Measurements from ENCODE around the gene ISM2. TPM values are rescaled to one million over a fixed set of nuclear protein-coding genes. Genes with fewer than 3 reads are reported as not detected.

The ISM2 gene
- total RNA-seq, 1 donor from 2014 or later, result under 0.01 TPM

DNA sequence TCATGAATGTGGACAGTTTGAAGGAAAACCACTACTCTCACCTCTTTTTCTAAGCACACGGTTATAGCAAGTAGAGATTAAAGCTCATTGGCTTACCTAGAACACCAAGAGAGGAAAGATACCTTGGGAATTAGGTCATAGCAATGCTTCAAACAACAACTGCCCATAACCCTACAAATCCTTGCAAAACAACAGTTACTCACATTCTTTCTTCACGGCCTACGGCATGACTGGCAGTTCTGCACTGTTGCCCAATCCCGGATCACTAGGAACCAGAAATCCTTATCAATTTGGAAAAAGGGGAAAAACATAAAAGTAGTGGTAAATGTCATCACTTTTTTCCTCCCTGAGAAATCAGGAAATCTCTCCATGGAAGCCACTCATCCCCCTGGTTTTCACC is 9.6 kb upstream of the ISM2 start:
- no peak for DNase-seq (ENCODE audit: low read depth in 2 of 2)

DNA sequence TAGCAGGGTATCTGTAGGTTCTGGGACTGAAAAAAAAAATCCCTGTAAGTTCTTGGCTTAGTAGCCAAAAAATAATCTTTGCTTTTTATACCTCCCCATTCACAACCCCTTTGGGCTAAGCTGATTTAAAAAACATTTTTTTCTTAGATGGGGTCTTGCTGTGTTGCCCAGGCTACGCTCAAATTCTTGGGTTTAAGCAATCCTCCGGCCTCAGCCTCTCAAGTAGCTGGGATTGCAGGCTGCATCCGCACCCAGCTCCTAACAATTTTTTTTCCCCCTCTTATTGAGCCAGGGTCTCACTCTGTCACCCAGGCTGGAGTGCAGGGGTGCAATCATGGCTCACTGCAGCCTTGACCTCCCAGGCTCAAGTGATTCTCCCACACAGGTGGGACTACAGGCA is 9.1 kb upstream of the ISM2 start:
- DNase-seq (ENCODE audit: low read depth in 2 of 2), result no peak

DNA sequence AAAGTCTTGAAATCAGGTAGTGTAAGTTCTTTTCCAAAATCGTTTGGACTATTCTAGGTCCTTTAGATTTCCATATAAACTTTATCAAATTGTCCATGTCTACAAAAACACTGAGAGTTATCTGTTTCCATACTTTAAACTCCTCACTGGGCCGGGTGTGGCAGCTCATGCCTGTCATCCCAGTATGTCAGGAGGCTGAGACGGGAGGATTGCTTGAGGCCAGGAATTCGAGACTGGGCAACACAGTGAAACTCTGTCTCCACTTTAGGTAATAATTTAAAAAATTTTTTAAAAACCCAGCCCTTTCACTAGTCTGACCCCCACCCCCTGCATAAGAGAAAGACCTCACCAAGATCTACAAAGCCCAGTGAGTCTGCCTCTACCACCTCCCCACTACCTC is 6.4 kb upstream of the ISM2 start:
- DNase-seq (ENCODE audit: low read depth in 2 of 2), result no peak

DNA sequence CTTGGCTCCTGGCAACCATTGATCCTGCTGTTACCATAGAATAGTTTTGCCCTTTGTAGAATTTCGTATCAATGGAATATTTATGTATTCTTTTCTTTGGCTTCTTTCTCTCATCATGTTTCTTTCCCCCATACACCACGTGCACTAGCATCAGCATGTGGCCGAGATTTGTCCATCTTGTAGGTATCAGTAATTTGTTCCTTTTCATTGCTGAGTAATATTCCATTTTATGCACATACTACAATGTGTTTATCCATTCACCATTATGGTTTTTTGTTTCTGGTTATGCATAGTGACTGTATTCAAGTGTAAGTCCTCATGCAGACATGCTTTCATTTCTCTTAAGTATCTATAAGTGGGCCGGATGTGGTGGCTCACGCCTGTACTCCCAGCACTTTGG is 4.5 kb upstream of the ISM2 start:
- no peak for DNase-seq (ENCODE audit: low read depth in 2 of 2)

DNA sequence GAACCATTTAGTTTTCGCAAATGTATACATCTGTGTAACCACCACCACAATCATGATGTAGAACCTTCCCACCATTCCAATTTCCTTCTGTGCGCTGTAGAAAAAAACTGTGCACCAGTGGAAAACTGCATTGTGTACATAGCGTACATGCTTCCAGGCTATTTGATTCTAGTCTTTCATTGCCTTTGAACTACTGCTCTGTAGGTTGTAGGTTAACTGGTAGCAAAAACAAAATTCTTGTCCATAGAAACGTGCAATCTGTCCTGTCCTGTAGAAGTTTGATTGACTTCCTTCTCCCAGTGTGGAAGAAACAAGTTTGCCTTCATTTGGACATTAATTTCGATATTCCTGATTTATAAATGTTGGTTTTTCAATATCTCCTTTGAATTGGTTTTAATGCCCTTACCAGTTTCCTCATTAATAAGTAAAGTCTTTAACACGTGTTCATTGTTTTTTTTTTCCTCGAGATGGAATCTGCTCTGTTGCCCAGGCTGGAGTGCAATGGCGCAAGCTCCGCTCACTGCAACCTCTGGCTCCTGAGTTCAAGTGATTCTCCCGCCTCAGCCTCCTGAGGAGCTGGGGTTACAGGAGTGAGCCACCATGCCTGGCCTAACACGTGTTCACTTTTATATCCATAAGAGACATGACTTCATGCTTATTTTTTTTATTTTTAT is 3.6 kb upstream of the ISM2 start:
- no peak for DNase-seq (ENCODE audit: low read depth in 2 of 2)

DNA sequence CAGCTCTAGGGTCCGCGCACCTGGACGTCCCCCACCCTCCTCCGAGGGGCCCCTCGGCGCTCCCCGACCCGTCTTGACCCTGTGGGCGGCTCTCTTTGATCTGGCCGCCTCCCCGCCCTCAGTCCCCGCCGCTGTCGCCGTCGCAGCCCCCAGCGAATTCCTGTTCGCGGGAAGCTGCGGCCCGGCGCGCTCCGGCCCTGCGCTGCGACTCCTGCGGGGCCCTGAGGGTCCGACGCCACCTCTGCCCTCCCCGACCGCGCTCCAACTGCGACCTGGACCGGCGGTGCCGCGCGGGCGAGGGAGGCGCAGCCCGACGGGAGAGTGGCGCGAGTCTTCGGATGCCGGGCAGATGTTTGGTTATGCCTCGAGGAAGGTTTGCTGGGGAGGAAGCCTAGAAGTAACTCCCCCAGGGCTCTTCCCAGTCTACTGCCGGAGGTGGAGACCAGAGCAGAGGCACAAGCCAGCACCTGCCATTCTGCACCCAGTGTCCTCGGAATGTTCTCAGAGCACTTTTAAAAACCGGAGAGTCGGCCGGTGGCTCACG is 440 bp upstream of the ISM2 start:
- no peak for DNase-seq (ENCODE audit: low read depth in 2 of 2)

DNA sequence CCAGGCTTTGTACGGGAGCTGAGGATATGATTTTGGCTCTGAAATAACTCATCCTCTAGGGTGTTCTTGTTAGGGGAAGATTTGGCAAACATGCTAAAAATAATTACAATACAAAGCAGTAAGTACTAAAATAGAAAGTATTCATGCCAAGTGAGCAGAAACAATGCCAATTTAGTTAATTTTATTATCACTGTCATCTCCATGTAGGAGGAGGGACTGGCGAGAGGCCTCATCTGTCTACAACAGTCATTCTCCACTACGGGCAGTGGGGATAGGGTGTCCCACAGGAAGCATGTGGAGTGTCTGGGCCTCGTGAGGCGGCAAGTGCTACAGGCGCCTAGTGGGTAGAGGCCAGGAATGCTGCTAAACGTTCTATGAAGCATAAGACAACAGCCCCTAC is 3.3 kb downstream of the ISM2 start:
- DNase-seq (ENCODE audit: low read depth in 2 of 2), result no peak

DNA sequence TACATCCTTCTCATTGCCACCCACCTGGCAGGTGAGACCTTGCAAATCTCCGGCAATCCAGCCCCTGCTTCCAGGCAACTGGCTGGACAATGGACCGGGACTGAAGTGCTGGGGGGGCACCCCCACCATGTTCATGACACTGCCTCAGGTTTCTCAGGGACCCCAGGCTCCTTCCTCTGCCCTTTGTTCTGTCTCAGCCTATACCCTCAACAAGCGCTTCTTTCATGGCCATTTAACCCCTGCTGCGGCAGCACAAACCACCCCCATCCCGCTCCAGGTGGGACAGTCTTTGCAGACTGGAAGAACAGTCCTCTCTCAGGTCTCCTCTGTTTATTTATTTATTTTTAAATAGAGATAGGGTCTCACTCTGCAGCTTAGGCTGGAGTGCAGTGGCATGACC is 7.6 kb downstream of the ISM2 start:
- DNase-seq (ENCODE audit: low read depth in 2 of 2), result no peak

DNA sequence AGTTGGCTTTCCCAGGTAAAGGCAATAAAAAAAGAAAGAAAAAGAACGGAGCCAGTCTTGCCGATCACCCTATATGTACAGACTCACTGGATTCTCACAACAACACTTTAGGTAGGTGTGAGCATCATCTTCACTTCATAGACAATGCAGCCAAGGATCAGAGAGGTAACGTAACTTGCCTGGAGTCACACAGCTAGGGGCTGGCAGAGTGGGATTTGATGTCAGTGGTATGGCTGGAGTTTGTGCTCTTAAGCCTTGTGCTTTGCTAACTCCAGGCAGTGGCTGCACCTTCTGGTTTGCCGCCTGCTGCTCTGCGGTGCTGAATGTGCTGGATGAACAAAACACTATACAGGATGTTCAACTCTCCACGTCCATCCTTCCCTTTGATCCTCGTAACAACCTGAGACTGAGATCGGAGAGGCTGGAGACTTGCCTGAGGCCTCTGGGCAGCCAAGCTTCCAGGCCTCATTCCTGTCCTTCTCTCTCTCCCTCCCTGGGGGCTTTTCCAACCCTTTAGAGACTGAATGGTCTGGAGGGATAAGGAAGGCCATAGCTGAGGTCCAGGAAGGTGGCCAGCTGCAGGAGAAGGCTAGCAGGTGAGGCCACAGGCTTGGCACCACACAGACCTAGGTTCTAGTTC is 8.1 kb downstream of the ISM2 start:
- no peak for DNase-seq (ENCODE audit: low read depth in 2 of 2)

DNA sequence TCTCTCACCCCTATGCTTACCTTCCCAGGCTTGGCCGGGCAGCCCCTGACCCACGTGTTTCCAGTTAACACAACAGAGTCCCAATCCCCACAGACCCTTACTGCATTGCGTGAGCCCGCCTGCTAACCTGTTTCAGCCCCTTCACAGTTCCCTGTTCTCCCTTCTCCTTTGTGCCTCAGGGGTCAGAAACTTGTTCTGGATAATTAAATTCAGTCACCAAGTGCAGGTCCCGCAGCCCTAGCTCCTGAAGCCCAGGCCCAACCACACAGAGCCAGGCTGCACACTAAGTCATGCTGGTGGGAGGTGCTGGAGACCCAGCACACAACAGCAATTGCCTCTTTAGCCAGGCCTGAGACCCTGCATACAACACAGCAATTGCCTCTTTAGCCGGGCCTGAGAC is 9.6 kb downstream of the ISM2 start:
- no peak for DNase-seq (ENCODE audit: low read depth in 2 of 2)

DNA sequence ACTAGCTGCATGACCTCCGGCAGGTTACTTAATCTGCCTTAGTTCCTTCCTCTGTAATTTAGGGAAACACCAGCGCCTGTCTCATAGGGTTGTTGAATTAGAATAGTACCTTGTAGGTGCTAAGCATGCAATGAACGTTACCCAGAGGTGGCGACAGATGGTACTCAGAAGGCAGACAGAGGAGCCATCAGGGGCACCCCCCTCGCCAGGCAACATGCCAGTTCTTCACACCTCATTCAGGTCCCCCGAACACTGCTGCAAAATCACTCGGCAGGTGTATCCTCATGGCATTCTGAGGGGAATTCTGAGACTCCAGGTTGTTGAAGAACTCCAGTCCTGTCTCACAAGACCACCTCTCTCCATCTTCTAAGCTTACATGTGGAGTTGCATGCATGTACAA is 10.1 kb downstream of the ISM2 start:
- no peak for DNase-seq (ENCODE audit: low read depth in 2 of 2)

DNA sequence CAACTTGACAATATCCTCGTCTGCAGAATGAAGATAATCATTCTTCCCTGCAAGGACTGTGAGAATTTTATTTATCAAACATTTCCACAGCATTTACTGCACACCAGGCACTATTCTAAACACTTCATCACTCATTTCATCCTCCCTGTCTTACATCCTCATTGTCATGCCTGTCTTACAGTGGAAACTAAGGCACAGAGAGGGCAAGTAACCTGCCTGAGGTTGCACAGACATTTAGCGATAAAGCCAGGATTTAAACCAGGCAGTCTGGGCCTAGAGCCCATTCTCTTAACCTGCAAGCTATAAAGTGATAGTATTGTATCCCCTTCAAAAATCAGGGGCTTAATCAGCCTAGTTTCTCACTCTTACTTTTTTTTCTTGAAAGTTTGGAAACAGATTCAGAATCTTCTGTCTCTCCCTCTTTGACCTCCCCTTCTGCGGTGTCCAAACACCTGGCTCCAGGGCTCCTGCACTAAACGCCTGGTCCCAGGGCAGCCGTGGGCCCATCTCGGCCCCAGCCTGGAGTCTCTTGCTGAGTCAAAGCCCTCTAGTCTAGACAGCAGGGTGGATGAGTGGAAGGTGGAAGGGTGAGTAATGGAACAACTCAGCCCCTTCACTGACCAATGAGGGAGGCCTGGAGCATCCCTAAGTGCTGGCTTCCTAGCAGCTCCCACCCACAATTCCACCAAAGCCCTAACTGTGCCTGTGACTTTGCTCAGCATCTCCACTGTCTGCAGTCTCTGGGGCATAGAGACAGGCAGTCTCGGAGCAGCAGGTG is 12.5 kb downstream of the ISM2 start:
- no peak for DNase-seq (ENCODE audit: low read depth in 2 of 2)

DNA sequence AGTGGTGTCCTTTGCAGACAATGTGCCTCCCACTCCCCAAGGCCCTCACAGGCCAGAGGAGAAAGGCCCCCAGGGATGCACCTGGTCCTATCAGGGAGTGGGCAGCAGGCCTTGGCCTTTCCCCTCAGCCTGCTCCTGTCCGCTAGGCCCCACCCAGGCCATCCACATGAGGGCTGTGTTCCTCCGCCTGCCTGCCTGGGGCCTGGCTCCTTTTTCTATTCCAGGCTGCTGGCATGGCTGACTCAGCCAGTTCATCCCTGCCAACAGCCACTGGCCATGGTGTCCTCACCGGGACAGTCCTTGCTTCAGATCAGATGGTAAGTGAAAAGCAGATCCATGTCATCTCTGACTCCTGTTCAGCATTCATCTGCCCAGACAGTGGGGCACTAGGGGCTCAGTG is 13.4 kb downstream of the ISM2 start:
- no peak for DNase-seq (ENCODE audit: low read depth in 2 of 2)

DNA sequence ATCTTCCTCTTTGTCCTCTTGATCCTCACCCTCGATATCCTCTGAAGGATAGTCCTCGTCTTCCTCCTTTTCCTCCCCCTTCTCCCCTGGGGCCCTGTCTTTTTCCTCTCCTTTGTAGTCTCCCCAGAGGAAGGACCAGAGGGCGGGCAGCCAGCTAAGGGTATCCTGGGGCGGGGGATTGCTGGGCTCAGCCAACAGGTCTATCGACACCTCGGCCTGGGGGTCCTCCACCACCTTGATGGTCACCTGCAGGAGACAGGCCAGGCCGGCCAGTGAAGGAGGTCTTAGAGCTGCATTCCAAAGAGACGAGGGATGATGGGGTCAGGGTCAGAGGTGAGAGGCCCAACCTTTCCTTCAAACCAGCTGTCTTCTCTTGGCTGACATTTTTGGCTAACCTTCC is 16.2 kb downstream of the ISM2 start:
- DNase-seq (ENCODE audit: low read depth in 2 of 2), result no peak

DNA sequence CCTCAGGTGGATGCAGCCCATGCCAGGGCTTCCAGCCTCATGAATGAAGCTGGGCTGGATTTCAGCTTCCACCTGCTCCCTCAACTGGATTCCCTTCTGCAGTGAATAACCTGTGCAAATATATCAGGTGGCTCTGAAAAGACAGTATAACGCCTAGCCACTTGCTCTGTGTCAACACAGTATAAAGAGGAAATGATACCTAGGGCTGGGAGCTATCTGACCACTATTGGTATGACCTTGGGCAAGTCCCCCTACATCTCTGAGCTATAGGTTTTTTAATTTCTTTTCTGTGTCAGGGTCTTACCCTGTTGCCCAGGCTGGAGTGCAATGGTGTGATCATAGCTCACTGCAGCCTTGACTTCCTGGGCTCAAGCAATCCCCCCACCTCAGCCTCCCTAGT is 19.8 kb downstream of the ISM2 start:
- no peak for DNase-seq (ENCODE audit: low read depth in 2 of 2)

DNA sequence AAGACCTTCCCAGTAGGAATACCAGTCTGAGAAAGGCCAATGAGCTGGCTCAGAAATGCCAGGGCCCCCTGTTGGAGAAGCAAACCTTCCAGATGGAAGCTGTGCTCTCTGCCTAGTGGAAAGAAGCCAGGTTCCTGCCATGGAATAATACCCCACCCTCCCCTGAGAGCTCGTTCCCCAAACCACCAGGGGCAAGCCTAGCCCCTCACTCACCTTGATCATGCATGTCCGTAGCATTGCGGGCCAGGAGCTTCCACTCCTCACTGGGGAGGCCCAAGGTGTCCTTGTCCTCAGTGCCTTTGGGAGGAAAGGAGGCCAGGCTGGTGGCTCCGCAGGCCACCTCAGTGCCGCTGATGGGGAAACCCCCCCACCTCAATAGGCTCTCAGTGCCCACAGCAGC is 20.6 kb downstream of the ISM2 start:
- no peak for DNase-seq (ENCODE audit: low read depth in 2 of 2)

DNA sequence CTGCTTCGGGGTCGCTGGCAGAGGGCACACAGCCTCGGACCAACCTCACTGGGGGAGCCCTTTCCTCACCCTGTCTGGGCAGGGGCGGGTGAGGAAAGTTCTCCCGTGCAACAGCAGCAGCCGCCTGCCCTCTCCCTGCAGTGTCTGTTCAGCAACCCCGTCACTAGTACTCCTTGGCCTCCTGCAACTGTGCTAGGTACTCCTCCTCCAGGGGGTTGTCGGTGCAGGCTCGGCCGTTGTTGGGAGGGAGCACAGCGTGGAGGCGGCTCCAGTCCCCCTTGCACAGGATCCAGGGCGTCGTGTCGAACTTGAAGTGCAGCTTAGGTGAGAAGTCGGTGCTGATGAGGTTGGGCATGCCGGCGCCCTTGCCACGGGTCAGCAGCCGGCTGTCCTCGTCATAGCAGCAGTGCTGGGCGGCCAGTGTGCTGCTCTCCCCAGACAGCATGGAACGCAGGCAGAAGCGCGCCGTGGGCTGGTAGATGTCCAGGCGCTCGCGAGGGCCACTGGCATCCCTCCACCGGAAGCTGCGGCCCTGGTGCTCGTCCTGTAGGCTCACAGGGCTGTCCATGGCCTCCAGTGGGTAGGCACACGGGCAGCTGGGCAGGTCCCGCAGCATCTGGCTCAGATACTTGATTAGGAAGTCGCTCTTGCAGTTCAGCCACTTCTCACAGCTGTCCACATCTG is 23.0 kb downstream of the ISM2 start:
- no peak for DNase-seq (ENCODE audit: low read depth in 2 of 2)

DNA sequence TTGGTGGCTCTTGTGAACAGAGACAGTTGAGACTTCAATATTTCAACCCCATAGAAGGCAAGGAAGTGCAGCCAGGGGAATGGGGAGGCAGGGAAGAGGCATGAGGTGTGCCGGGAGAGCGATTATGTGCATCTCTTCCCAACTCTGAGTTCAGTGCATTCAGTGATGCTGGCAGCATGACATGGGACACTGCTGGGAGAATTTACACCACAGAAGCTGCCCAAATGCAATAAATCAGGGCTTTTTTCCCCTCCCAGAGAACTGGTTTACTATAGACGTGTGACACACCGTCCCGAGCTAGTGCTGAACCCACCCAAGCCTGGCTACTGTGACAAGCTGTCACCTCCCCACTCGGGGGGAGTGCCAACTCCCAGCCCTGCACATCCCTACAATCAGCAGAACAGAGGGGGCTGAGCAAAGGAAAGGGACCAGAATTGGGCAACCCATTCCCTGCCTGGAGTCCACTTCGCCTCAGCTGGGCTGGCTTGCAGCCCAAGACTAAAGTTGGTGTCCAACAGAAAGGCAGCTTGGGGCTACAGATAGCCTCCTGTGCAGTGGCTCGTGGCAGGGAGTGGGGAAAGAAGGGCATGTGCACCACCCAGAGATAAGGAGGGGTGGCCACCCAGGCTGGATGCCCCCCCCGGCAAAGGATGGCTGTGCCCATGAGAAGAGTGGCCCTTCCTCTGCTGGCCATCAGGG is 24.0 kb downstream of the ISM2 start:
- no peak for DNase-seq (ENCODE audit: low read depth in 2 of 2)

DNA sequence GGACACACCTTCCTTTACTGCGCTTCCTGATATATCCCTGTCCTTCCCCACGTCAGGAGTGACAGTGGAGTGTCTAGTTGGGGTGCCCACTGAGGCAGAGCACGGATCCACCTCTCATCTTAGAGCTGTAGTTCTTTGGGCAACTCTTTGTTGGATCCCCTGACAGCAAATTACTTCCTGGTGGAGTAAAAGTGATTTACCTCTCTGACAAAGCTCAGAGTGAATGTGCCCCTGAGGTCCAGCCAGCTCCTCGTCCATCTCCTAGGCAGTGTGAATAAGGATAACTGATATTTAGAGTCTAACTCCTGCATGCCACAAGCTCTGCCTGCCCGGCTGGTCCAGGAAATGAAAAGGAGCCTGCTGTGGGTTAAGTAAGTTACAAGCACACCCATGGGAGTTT is 24.7 kb downstream of the ISM2 start:
- DNase-seq (ENCODE audit: low read depth in 2 of 2), result no peak

DNA sequence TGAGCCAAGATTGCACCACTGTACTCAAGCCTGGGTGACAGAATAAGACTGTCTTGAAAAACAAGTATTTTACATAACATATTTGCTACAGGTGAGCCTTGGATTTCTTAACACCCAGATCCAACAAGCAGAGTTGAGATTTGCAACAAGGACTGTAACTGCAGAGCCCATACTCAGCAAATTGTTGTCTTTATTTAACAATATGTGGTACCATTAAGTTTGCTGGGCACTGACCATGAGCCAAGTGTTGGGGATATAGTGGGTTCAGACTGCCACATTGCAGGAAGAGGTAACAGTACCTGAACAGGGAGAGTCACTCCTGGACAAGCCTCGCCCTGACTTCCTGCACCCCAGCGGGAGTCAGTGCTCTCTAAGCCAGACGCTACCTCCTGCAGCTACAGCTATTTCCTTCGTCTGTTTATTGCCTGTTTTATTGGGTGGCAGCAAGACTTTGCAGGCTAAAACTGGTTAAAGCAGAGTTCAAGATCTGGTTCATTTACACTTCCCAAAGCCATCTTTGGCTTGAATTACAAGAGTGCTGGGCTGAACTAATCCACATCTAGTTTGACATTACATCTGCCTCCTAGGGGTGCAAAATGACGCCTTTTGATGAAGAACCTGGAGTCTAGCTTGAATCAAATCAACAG is 28.3 kb downstream of the ISM2 start:
- DNase-seq (ENCODE audit: low read depth in 2 of 2), result no peak

DNA sequence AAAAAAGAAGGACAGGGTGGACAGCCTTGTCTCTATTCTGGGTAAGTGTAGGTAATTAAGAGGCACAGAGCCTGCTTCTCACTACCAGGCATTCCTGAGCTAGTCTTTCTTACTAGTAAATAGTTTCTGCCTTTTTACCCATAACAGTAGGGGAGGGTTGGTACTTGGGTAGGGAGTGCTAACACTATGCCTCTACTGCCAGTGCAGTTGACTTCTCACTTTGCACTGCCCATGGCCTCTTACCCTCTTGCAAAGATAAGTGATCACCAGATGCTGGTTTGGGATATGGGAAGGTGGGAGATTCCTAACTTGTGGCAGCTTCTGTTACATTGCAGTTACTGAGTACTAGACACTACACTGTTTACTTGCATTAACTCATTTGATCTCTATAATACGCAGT is 29.1 kb downstream of the ISM2 start:
- no peak for DNase-seq (ENCODE audit: low read depth in 2 of 2)

Measured in dermis microvascular lymphatic vessel endothelial cell (primary cell).